ENCODE data around the gene VANGL2. TPM values are rescaled to one million over a fixed set of nuclear protein-coding genes. Genes with fewer than 3 reads are reported as not detected.

The VANGL2 gene
- total RNA-seq, 1 donor from 2014 or later: 59.5 TPM

- Mint-ChIP-seq H3K27ac (no peak overlapping the region), H3K27me3 (ENCODE audit: low read depth) (no peaks in the 10 kb centered on the region), H3K4me1 (peaks cover 50% of the 10 kb centered on the region), H3K36me3 (no peaks in the 10 kb centered on the region), H3K4me3 (no peak overlapping the region), H3K9me3 (no peaks in the 10 kb centered on the region)
- TF ChIP-seq, protein P1, sequence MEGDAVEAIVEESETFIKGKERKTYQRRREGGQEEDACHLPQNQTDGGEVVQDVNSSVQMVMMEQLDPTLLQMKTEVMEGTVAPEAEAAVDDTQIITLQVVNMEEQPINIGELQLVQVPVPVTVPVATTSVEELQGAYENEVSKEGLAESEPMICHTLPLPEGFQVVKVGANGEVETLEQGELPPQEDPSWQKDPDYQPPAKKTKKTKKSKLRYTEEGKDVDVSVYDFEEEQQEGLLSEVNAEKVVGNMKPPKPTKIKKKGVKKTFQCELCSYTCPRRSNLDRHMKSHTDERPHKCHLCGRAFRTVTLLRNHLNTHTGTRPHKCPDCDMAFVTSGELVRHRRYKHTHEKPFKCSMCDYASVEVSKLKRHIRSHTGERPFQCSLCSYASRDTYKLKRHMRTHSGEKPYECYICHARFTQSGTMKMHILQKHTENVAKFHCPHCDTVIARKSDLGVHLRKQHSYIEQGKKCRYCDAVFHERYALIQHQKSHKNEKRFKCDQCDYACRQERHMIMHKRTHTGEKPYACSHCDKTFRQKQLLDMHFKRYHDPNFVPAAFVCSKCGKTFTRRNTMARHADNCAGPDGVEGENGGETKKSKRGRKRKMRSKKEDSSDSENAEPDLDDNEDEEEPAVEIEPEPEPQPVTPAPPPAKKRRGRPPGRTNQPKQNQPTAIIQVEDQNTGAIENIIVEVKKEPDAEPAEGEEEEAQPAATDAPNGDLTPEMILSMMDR (IDR thresholded peaks at IDR 0.05; ENCODE audit: unreplicated experiment): no peak
- no peak for DNase-seq (ENCODE audit: low spot score in 2 of 2, unreplicated experiment in 2 of 2)
Measured at GRCh38 chr1:160408864-160409263, 8.5 kb downstream of the VANGL2 start.

- Mint-ChIP-seq H3K4me3 (no peak overlapping the region), H3K27me3 (ENCODE audit: low read depth) (no peaks in the 10 kb centered on the region), H3K9me3 (no peaks in the 10 kb centered on the region), H3K27ac (peak overlapping the region; percentile 51), H3K36me3 (no peaks in the 10 kb centered on the region), H3K4me1 (peaks cover 51% of the 10 kb centered on the region)
- TF ChIP-seq, protein P1 (IDR thresholded peaks at IDR 0.05; ENCODE audit: unreplicated experiment): no peak
- no peak for DNase-seq (ENCODE audit: low spot score in 2 of 2, unreplicated experiment in 2 of 2)
Measured at GRCh38 chr1:160409486-160409885, 9.1 kb downstream of the VANGL2 start.

GRCh38 chr1:160410406-160411005 is 10.1 kb downstream of the VANGL2 start:
- DNase-seq (ENCODE audit: low spot score in 2 of 2, unreplicated experiment in 2 of 2): no peak
- H3K4me3 Mint-ChIP-seq: no peak overlapping the region
- TF ChIP-seq, protein P1 (IDR thresholded peaks at IDR 0.05; ENCODE audit: unreplicated experiment): no peak
- H3K27ac Mint-ChIP-seq: peak overlapping the region; percentile 80
- no peaks in the 10 kb centered on the region for H3K9me3 Mint-ChIP-seq
- no peaks in the 10 kb centered on the region for H3K27me3 Mint-ChIP-seq (ENCODE audit: low read depth)
- H3K4me1 Mint-ChIP-seq: peaks cover 47% of the 10 kb centered on the region
- no peaks in the 10 kb centered on the region for H3K36me3 Mint-ChIP-seq

DNA sequence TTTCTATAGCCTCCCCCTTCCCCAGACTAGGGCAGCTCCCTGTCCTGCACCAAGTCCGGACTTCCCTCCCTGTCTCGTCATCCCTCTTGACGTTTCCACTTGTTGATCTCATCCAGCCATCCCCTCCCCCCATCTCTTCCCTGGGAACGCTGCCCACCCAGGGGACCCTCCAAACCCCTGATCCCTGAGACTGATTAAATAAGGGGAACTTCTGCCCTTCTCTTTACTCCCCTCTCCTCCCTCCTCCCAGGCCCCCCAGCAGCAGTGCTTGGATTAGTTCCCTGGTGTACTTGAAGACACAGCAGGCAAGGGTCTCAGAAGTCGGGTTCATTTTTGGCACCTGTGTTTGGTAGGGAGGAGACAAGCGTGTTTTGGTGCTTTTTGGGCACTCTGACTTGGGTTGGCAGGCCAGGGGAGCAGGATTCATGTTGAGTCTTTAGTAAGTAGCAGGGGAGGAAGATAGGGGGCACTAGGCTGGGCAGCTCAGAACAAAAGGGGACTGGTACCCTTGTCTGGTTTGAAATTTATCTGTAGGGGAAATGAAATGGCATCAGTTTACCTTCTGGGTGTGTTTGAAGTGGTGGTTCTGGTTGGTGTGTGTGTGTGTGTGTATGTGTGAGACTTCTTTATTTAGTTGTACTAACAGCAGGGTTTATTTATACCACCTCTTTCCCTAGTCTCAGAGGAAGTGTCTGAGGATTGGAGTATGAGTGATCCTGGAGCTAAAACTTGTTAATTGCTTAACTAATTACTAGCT is 11.1 kb downstream of the VANGL2 start:
- TF ChIP-seq, protein P1 (IDR thresholded peaks at IDR 0.05; ENCODE audit: unreplicated experiment): no peak
- Mint-ChIP-seq H3K4me3 (no peak overlapping the region), H3K9me3 (no peaks in the 10 kb centered on the region), H3K27me3 (ENCODE audit: low read depth) (no peaks in the 10 kb centered on the region), H3K36me3 (no peaks in the 10 kb centered on the region), H3K4me1 (peaks cover 43% of the 10 kb centered on the region), H3K27ac (peak overlapping the region; percentile 80)
- no peak for DNase-seq (ENCODE audit: low spot score in 2 of 2, unreplicated experiment in 2 of 2)

DNA sequence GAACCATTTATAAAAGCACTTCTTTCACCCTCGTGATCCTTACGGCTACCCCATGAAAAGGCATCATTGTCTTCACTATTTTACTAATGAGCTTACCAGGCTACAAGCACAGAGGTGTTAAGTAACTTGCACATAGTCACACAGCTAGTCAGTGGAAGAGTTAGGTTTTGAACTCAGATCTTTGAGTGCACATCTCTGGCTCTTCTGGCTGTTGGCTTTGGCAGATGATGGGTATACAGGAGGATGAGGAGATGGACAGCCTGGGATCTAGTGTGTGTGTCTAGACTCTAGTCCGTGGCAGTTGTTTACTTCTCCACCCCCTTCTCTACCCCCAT is 11.6 kb downstream of the VANGL2 start:
- Mint-ChIP-seq H3K4me3 (no peak overlapping the region), H3K36me3 (no peaks in the 10 kb centered on the region), H3K27me3 (ENCODE audit: low read depth) (no peaks in the 10 kb centered on the region), H3K4me1 (peaks cover 42% of the 10 kb centered on the region), H3K27ac (no peak overlapping the region), H3K9me3 (no peaks in the 10 kb centered on the region)
- TF ChIP-seq, protein P1 (IDR thresholded peaks at IDR 0.05; ENCODE audit: unreplicated experiment): no peak
- no peak for DNase-seq (ENCODE audit: low spot score in 2 of 2, unreplicated experiment in 2 of 2)
